ENCODE results near the gene HECA.
"Not testable (repeated sequence)": the region's sequence is repeated elsewhere in the genome, so short reads cannot be mapped to it uniquely, and the experiment has no call there.

Gene HECA

GRCh38 chr6:139134817-139135577 is at the start of gene HECA:
Gene HECA, plus strand, starts transcription at chr6:139135080. Its CDS starts 317 bp downstream, at chr6:139135397.
- DNase-seq (ENCODE audit: low read depth in 1 of 2, low spot score in 1 of 2) = peak; percentile 99

GRCh38 chr6:139091826-139092225 is 43.1 kb upstream of the HECA start:
- DNase-seq (ENCODE audit: low read depth in 1 of 2, low spot score in 1 of 2) = no peak

- DNase-seq (ENCODE audit: low read depth in 1 of 2, low spot score in 1 of 2) = no peak
Observed at GRCh38 chr6:139099984-139100383, 34.9 kb upstream of the HECA start.

GRCh38 chr6:139107051-139107450 is 27.8 kb upstream of the HECA start:
- DNase-seq (ENCODE audit: low read depth in 1 of 2, low spot score in 1 of 2) = no peak

GRCh38 chr6:139108378-139108777 is 26.5 kb upstream of the HECA start:
- no peak for DNase-seq (ENCODE audit: low read depth in 1 of 2, low spot score in 1 of 2)

GRCh38 chr6:139109558-139109957 is 25.3 kb upstream of the HECA start:
- DNase-seq (ENCODE audit: low read depth in 1 of 2, low spot score in 1 of 2) = no peak

- DNase-seq (ENCODE audit: low read depth in 1 of 2, low spot score in 1 of 2) = no peak
Observed at GRCh38 chr6:139112146-139112545, 22.7 kb upstream of the HECA start.

- DNase-seq (ENCODE audit: low read depth in 1 of 2, low spot score in 1 of 2) = no peak
Observed at GRCh38 chr6:139112561-139112960, 22.3 kb upstream of the HECA start.

- DNase-seq (ENCODE audit: low read depth in 1 of 2, low spot score in 1 of 2) = no peak
Observed at GRCh38 chr6:139114746-139115145, 20.1 kb upstream of the HECA start.

- no peak for DNase-seq (ENCODE audit: low read depth in 1 of 2, low spot score in 1 of 2)
Observed at GRCh38 chr6:139115989-139116758, 18.7 kb upstream of the HECA start.

- no peak for DNase-seq (ENCODE audit: low read depth in 1 of 2, low spot score in 1 of 2)
Observed at GRCh38 chr6:139117734-139118133, 17.1 kb upstream of the HECA start.

GRCh38 chr6:139119552-139119951 is 15.3 kb upstream of the HECA start:
- no peak for DNase-seq (ENCODE audit: low read depth in 1 of 2, low spot score in 1 of 2)

GRCh38 chr6:139122823-139123222 is 12.1 kb upstream of the HECA start:
- not testable (repeated sequence) for DNase-seq (ENCODE audit: low read depth in 1 of 2, low spot score in 1 of 2)

- peak in 1 of 2 donors; percentile 84 for DNase-seq (ENCODE audit: low read depth in 1 of 2, low spot score in 1 of 2)
Observed at GRCh38 chr6:139124887-139125672, 9.8 kb upstream of the HECA start.

- no peak for DNase-seq (ENCODE audit: low read depth in 1 of 2, low spot score in 1 of 2)
Observed at GRCh38 chr6:139126255-139126654, 8.6 kb upstream of the HECA start.

GRCh38 chr6:139126931-139127330 is 7.9 kb upstream of the HECA start:
- no peak for DNase-seq (ENCODE audit: low read depth in 1 of 2, low spot score in 1 of 2)

- DNase-seq (ENCODE audit: low read depth in 1 of 2, low spot score in 1 of 2) = no peak
Observed at GRCh38 chr6:139129284-139129683, 5.6 kb upstream of the HECA start.

- no peak for DNase-seq (ENCODE audit: low read depth in 1 of 2, low spot score in 1 of 2)
Observed at GRCh38 chr6:139131736-139132280, 3.1 kb upstream of the HECA start.

- DNase-seq (ENCODE audit: low read depth in 1 of 2, low spot score in 1 of 2) = no peak
Observed at GRCh38 chr6:139133262-139134063, 1.4 kb upstream of the HECA start.

- DNase-seq (ENCODE audit: low read depth in 1 of 2, low spot score in 1 of 2) = no peak
Observed at GRCh38 chr6:139134064-139134395, 850 bp upstream of the HECA start.

All from activated CD4-positive, alpha-beta T cell treated with anti-CD3 and anti-CD28 coated beads, Interleukin-2, amount 50 U/mL, for 24 hours (primary cell).